GM19099 (cell line): ENCODE measurements around the gene MACROD1.

Experiments used
- POLR2A ChIP-seq: IDR thresholded peaks from 3 replicates; pipeline ENCODE4 v1.6.1; 2011; ENCODE audit warnings: low read depth; ENCODE audit not compliant: insufficient read length; ENCODE audit errors: extremely low read depth

The MACROD1 gene

DNA sequence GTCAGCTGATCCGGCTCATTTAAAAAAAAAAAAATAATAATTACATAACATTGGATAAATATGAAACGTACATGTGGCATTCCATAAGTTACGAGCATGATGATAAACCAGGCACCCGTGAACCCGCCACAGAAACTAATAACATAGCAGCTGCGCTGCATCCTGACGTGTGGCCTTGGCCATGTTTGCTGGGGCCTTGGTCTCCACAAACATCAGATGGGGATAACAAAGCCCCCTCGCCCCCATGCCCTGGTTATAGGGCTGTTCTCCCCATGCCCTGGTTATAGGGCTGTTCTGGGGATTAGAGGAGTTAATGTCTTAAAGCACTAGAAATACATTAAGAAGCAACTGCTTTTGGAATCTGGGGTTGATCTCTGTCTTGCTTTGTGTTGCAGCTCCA is 93.5 kb downstream of the MACROD1 start:
- TF ChIP-seq POLR2A = no peak

GRCh38 chr11:64071849-64072248 is 94.1 kb downstream of the MACROD1 start:
- TF ChIP-seq POLR2A = no peak

DNA sequence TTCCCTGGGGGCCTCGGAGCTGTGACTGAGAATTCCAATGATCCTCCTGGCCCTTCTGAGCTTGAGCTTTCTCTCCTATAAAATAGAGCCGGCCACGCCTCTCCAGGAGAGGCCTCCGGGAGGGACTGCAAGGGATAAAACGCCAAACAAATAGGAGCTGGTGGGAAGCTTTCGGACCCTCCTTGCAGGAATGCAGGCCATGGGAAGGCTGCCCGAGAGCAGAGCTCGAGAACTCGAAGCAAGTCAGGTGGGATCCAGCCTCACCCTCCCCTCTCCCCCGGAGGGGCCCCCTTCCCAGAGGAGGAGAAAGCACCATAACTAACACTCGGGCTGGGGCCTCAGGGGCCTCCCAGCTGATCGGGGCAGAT is 95.6 kb downstream of the MACROD1 start:
- TF ChIP-seq POLR2A = no peak

DNA sequence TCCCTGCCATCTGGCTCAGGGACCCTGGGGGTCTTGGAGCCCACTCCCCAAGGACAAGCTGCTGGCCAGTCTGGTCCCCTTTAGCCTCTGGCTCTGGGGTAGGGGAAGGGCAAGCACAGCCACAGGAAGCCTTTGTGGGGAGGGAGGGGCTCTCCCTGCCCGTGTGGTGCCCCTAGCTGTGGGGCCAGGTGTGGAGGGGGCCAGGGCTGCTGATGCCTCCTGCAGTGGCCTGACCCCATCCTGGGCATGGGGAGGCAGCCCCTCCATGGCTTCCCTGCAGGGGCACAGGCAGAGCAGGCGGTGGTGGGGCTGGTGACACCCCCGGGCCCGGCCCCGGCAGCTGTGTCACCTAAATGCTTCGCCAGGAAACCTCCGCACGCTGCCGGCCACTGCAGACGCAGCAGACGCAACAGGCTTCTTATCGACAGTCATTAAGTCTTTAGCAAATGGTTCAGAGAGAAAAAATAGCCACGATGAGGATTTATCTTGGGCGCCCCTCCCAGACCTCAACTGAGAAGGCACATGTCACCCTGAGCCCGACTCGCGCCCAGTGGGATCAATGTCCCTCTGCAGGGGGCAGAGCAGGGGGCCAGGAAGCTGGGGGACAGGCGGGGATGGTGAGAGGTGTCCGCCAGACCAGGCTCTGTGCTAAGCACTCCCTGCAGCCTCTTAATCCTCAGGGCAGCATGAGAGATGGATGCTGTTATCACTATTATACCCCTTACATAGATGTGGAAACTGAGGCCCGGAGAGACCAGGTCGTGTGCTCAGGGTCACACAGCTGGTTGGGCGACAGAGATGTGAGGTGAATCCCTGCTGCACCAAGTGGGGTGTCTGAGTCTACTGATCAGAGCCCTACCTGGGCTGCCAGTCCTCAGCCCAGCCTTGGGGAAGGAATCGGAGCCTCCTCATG is 96.3 kb downstream of the MACROD1 start:
- no peak for TF ChIP-seq POLR2A

DNA sequence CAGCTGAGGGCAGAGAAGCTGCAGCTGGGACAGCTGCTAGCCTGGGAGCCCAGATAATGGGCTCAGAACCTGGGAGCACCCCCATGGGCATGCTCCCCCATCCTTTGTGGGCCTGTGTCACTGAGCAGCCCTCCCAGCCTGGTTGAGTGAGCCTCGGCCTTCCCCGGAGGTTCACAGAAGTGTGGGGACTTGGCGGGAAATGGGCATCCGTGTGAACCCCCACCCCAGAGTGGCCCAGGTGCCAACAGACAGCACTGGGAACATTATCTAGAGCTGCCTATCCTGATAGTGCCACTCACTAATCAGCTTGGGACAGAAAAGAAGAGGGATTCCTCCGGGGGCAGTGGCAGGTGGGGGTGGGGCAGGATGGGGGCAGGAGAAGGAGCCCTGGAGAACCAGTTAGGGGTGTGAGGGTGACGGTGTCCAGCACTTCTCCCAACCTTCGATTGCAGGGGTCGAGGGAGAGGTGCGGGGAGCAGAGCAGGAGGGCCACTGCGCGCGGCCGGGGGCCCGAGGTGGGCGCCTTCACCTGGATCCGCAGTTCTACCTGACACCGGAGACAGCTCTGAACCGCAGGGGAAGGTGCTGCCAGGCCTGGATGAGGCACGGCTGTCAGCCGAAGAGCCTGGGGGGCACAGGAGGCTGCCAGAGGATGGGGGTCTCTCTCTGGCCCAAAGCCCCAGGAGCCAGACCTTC is 97.1 kb downstream of the MACROD1 start:
- no peak for TF ChIP-seq POLR2A

GRCh38 chr11:64067230-64067993 is 98.5 kb downstream of the MACROD1 start:
- TF ChIP-seq POLR2A = no peak

GRCh38 chr11:64065712-64066111 is 100.2 kb downstream of the MACROD1 start:
- TF ChIP-seq POLR2A = no peak

- TF ChIP-seq POLR2A = no peak
Measured at GRCh38 chr11:64065141-64065465, 100.8 kb downstream of the MACROD1 start.

- TF ChIP-seq POLR2A = no peak
Measured at GRCh38 chr11:64064374-64065140, 101.4 kb downstream of the MACROD1 start.

DNA sequence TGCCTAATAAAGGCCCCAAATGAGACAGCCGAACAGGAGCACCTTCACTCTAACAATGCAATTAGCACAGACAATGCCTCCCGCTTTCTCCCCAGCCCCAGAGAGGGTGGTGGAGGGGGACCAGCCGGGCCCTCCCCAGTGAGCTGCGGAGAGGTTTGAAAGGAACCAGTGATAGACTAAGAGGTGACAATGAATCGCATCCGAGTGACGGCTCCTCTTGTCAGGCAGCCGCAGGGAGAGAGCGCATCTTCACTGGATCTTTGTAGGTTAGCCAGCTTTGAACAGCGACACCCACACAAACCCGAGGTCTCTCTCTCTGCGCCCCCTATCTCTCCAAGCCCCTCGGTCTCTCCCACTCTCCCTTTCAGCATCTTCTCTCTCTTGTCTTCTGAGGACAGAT is 102.1 kb downstream of the MACROD1 start:
- no peak for TF ChIP-seq POLR2A

GRCh38 chr11:64062185-64063039 is 103.5 kb downstream of the MACROD1 start:
- no peak for TF ChIP-seq POLR2A

- no peak for TF ChIP-seq POLR2A
Measured at GRCh38 chr11:64060861-64061444, 105.0 kb downstream of the MACROD1 start.

GRCh38 chr11:64060263-64060860 is 105.6 kb downstream of the MACROD1 start:
- TF ChIP-seq POLR2A = no peak
